ENCODE data around the gene LYRM4.

LYRM4 gene

DNA sequence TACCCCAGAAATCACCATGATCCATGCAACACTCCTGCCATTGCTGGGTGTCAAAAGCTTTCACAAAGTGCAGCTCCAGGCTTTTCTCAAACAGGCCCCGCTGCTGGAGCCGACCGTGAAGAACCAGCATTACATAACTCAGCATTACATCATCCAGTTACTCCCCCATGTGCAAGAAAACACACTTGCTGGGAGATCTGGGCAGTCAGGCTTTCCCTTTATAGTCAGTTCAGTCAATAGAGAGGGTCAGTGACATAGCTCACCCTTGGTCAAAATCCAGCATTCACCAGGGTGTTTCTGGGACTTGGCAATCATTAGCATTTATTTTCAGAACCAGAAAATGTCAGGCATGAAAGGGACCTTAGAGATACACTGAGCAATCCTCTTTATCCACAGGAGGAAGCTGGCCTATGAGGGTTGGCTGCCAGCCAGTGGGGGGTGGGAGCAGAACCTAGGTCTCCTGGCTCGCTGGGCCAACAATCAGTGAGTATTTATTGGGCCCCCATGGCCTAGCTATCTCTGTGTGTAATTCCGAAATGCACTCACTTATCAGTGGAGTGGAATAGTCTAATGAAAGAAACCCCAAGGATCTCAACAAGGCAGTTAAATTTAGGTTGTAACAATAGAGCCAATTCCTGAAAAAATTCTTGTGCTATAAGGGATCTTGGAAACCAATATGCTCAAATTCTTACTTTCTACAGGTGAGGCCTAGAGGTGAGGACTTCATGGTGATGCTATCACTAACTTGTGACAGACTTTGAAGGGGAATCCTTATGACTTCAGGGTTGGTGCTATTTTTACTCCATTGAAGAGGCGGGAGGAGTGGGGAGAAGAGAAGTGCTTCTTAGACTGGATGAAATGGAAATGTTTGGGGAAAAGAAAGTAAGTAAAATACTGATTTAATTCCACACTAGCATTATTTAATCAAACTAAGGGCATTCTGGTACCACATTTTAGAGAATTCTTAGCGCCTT, 54.6 kb downstream of the LYRM4 start:
- CTCF ChIA-PET: interaction anchor here (1.0 to 6.4 kb wide), 8 partner anchors 9 to 198 kb away, joined by 3 to 29 read pairs (median 6); no protein-coding TSS in a partner anchor
- TF ChIP-seq, protein P1, sequence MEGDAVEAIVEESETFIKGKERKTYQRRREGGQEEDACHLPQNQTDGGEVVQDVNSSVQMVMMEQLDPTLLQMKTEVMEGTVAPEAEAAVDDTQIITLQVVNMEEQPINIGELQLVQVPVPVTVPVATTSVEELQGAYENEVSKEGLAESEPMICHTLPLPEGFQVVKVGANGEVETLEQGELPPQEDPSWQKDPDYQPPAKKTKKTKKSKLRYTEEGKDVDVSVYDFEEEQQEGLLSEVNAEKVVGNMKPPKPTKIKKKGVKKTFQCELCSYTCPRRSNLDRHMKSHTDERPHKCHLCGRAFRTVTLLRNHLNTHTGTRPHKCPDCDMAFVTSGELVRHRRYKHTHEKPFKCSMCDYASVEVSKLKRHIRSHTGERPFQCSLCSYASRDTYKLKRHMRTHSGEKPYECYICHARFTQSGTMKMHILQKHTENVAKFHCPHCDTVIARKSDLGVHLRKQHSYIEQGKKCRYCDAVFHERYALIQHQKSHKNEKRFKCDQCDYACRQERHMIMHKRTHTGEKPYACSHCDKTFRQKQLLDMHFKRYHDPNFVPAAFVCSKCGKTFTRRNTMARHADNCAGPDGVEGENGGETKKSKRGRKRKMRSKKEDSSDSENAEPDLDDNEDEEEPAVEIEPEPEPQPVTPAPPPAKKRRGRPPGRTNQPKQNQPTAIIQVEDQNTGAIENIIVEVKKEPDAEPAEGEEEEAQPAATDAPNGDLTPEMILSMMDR (IDR thresholded peaks at IDR 0.05; ENCODE audit: insufficient read depth, low read length, missing control alignments): no peak
- POLR2A ChIA-PET: no interaction called here
- no peak overlapping the region for H3K4me3 ChIP-seq (ENCODE audit: low read depth, low read length)
- peak; percentile 29 for DNase-seq (ENCODE audit: low read depth, low spot score)

DNA sequence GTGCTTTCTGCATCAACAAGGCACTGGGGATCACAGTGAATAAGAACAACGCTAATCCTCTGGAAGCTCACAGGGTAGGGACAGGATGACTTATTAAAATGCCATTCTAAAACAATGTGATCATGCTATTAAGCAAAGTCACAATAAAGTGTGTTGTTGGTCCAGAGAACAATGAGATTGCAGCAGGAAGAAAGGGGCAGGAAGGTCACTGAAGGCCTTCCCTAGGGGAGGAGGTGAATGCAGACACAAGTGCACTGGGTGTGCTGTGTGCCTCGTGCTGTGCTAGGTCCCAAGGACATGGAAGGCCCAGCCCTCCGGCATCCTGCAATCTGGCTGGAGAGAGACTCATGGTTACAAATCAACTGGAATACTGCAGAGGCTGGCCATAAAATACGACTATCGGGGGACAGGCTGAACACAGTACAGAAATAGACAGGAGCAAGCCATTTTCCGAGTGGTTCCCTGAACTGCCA, 55.7 kb downstream of the LYRM4 start:
- POLR2A ChIA-PET: no interaction called here
- no peak for DNase-seq (ENCODE audit: low read depth, low spot score)
- no peak overlapping the region for H3K4me3 ChIP-seq (ENCODE audit: low read depth, low read length)
- TF ChIP-seq, protein P1 (IDR thresholded peaks at IDR 0.05; ENCODE audit: insufficient read depth, low read length, missing control alignments): no peak
- CTCF ChIA-PET: interaction anchor here (0.9 to 6.4 kb wide), 6 partner anchors 9 to 79 kb away, joined by 3 to 29 read pairs (median 8); no protein-coding TSS in a partner anchor

DNA sequence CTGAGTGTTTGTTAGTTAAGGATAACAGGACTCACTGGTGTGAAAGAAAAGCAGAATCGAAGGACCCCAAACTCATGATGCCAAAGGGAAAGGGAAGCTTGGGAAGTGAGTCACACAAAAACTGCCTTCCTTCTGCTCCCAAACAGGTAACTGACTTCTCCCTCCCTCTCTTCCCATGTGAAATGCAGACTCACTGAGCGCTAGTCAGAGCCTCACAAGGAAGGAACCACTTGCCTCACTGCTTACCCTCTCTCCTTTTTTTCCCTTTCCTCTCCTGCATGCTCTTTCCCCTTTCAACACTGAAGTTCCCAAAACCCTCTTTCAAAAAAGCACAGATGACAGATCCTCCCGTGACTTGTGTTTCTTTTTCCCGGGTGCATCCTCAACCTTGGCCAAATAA, 56.4 kb downstream of the LYRM4 start:
- POLR2A ChIA-PET: no interaction called here
- CTCF ChIA-PET: interaction anchor here (0.9 to 6.4 kb wide), 4 partner anchors 10 to 79 kb away, joined by 3 to 29 read pairs (median 15); no protein-coding TSS in a partner anchor
- no peak for DNase-seq (ENCODE audit: low read depth, low spot score)
- no peak overlapping the region for H3K4me3 ChIP-seq (ENCODE audit: low read depth, low read length)
- TF ChIP-seq, protein P1 (IDR thresholded peaks at IDR 0.05; ENCODE audit: insufficient read depth, low read length, missing control alignments): no peak

DNA sequence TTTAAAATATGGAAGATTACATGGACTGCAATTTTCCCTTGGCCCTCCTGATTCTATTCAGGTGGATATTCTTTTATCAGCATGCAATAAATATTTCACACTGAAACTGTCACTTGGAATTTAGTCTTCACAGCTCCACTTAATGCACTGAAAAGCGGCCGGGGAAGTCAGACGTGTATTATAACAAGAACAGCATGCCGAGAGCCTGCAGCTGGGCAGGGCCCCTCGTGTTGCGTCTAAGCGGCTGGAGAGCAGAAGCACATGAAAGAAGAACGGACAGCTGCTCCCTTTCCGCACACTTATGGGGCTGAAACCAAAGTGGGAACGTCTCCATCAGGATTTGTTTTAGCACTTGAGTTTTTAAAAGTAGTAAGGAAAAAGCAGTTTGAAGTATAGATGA, 57.2 kb downstream of the LYRM4 start:
- no peak overlapping the region for H3K4me3 ChIP-seq (ENCODE audit: low read depth, low read length)
- TF ChIP-seq, protein P1 (IDR thresholded peaks at IDR 0.05; ENCODE audit: insufficient read depth, low read length, missing control alignments): no peak
- ChIA-PET POLR2A (no interaction called here), CTCF (interaction anchor here (1.2 to 6.4 kb wide), 3 partner anchors 9 to 60 kb away, joined by 3 to 29 read pairs (median 21); no protein-coding TSS in a partner anchor)
- DNase-seq (ENCODE audit: low read depth, low spot score): no peak

DNA sequence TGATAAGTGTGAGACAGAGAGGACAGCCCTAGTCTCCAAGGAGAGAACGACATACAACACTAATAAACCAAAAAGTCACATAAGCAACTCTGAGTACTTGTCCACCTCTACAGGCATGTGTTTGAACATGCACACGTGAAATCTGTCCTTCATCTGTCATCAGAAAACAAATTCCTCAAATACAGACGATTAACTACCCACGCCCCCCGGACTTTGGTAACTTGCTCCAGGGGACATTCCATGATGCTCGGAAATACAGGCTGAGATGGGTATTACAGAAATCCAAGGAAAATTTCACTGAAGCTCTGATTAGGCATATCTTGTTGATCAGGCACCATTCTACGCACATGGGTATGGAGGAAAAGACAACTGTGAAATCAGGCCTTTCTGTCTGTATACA, 57.8 kb downstream of the LYRM4 start:
- DNase-seq (ENCODE audit: low read depth, low spot score): no peak
- H3K4me3 ChIP-seq (ENCODE audit: low read depth, low read length): no peak overlapping the region
- ChIA-PET POLR2A (no interaction called here), CTCF (interaction anchor here (1.2 to 6.4 kb wide), 3 partner anchors 9 to 59 kb away, joined by 3 to 29 read pairs (median 21); no protein-coding TSS in a partner anchor)
- TF ChIP-seq, protein P1 (IDR thresholded peaks at IDR 0.05; ENCODE audit: insufficient read depth, low read length, missing control alignments): no peak

DNA sequence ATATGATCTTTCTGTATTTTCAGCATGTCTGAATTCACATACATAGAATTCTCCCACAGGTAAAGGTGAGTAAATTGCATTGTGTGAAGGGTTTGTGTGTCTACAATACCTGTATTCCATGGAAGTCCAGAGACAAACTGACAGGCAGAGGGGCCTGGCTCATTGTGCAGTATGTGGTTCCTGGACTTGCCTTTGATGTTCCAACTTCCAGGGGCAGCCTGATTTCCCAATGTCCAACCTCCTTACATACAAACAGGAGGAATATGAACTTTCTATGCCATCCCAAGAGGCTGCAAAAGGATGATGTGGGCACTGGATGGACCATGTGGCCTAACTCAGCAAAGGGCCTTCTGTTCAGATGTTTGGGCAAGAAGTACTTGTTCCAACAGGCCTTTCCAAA, 58.5 kb downstream of the LYRM4 start:
- no peak overlapping the region for H3K4me3 ChIP-seq (ENCODE audit: low read depth, low read length)
- TF ChIP-seq, protein P1 (IDR thresholded peaks at IDR 0.05; ENCODE audit: insufficient read depth, low read length, missing control alignments): no peak
- CTCF ChIA-PET: interaction anchor here (0.5 kb wide), 1 partner anchor 397 kb away, joined by 3 read pairs; no protein-coding TSS in a partner anchor
- no peak for DNase-seq (ENCODE audit: low read depth, low spot score)
- POLR2A ChIA-PET: no interaction called here

All from AG04449 (cell line).